Activated T-cell treated with anti-CD3 and anti-CD28 coated beads, Interleukin-2, amount 50 U/mL, for 24 hours (primary cell): ENCODE results near the gene CNP.
"Not testable (repeated sequence)": the region's sequence is repeated elsewhere in the genome, so short reads cannot be mapped to it uniquely, and the experiment has no call there.

Source experiments
- DNase-seq: peaks from one replicate; pipeline ENCODE4 v3.0.0-alpha.2; 2020
- H3K27ac Mint-ChIP-seq: 2 replicates; pipeline ENCODE4 v1.8.0; 2020; ENCODE audit warnings: mild to moderate bottlenecking, mixed read lengths
- H3K27me3 Mint-ChIP-seq: 2 replicates; pipeline ENCODE4 v1.8.0; 2020; ENCODE audit warnings: mixed read lengths
- H3K36me3 Mint-ChIP-seq: 2 replicates; pipeline ENCODE4 v1.8.0; 2020; ENCODE audit warnings: low read depth, mixed read lengths
- H3K4me1 Mint-ChIP-seq: 2 replicates; pipeline ENCODE4 v1.8.0; 2020; ENCODE audit warnings: low read depth, mixed read lengths
- H3K4me3 Mint-ChIP-seq: 2 replicates; pipeline ENCODE4 v1.8.0; 2020; ENCODE audit warnings: mild to moderate bottlenecking, moderate library complexity, mixed read lengths
- H3K9me3 Mint-ChIP-seq: 2 replicates; pipeline ENCODE4 v1.8.0; 2020; ENCODE audit warnings: mixed read lengths

CNP gene

GRCh38 chr17:42018339-42018738, 51.7 kb downstream of the CNP start:
- DNase-seq: no peak
- Mint-ChIP-seq H3K27ac (peak overlapping the region; percentile 98), H3K36me3 (peaks cover 67% of the 10 kb centered on the region), H3K27me3 (no peaks in the 10 kb centered on the region), H3K4me1 (peaks cover 57% of the 10 kb centered on the region), H3K4me3 (peak overlapping the region; percentile 97), H3K9me3 (peaks cover 2% of the 10 kb centered on the region)

- H3K27me3 Mint-ChIP-seq: no peaks in the 10 kb centered on the region
- peak overlapping the region; percentile 30 for H3K27ac Mint-ChIP-seq
- peaks cover 2% of the 10 kb centered on the region for H3K9me3 Mint-ChIP-seq
- no peak for DNase-seq
- peak overlapping the region; percentile 97 for H3K4me3 Mint-ChIP-seq
- H3K36me3 Mint-ChIP-seq: peaks cover 67% of the 10 kb centered on the region
- peaks cover 54% of the 10 kb centered on the region for H3K4me1 Mint-ChIP-seq
These were observed 52.4 kb downstream of the CNP start for GRCh38 chr17:42018988-42019387.

- Mint-ChIP-seq H3K36me3 (peaks cover 72% of the 10 kb centered on the region), H3K4me1 (peaks cover 60% of the 10 kb centered on the region), H3K27ac (peak within 1 kb of the TSS; percentile 88), H3K27me3 (no peaks in the 10 kb centered on the region), H3K4me3 (peak within 1 kb of the TSS; percentile 97), H3K9me3 (peaks cover 2% of the 10 kb centered on the region)
- DNase-seq: peak; percentile 95
These were observed 53.2 kb downstream of the CNP start, which contains the start of gene NKIRAS2 for GRCh38 chr17:42019509-42020404. Gene NKIRAS2, plus strand, starts transcription at chr17:42020090. Its CDS starts 1,488 bp downstream, at chr17:42021578.

- Mint-ChIP-seq H3K4me3 (peak overlapping the region; percentile 97), H3K36me3 (peaks cover 69% of the 10 kb centered on the region), H3K27ac (peak overlapping the region; percentile 88), H3K4me1 (peaks cover 53% of the 10 kb centered on the region)
- not testable (repeated sequence) for H3K27me3 Mint-ChIP-seq, H3K9me3 Mint-ChIP-seq, DNase-seq
These were observed 54.2 kb downstream of the CNP start for GRCh38 chr17:42020845-42021244.

- peaks cover 36% of the 10 kb centered on the region for H3K4me1 Mint-ChIP-seq
- H3K4me3 Mint-ChIP-seq: no peak overlapping the region
- H3K36me3 Mint-ChIP-seq: peaks cover 52% of the 10 kb centered on the region
- peaks cover 2% of the 10 kb centered on the region for H3K9me3 Mint-ChIP-seq
- peak overlapping the region; percentile 61 for H3K27ac Mint-ChIP-seq
- no peaks in the 10 kb centered on the region for H3K27me3 Mint-ChIP-seq
- no peak for DNase-seq
These were observed 57.1 kb downstream of the CNP start for GRCh38 chr17:42023524-42024349.

- peak overlapping the region; percentile 61 for H3K27ac Mint-ChIP-seq
- H3K4me3 Mint-ChIP-seq: no peak overlapping the region
These were observed 58.6 kb downstream of the CNP start for GRCh38 chr17:42025191-42025579.

GRCh38 chr17:42025936-42026335, 59.3 kb downstream of the CNP start:
- no peak for DNase-seq
- H3K27ac Mint-ChIP-seq: peak overlapping the region; percentile 55
- H3K9me3 Mint-ChIP-seq: no peaks in the 10 kb centered on the region
- peaks cover 46% of the 10 kb centered on the region for H3K36me3 Mint-ChIP-seq
- H3K4me1 Mint-ChIP-seq: peaks cover 22% of the 10 kb centered on the region
- no peak overlapping the region for H3K4me3 Mint-ChIP-seq
- H3K27me3 Mint-ChIP-seq: no peaks in the 10 kb centered on the region

More at GRCh38 chr17:42025191-42025579, 58.6 kb downstream of the CNP start:
- Mint-ChIP-seq H3K9me3 (no peaks in the 10 kb centered on the region), H3K36me3 (peaks cover 52% of the 10 kb centered on the region), H3K27me3 (no peaks in the 10 kb centered on the region), H3K4me1 (peaks cover 27% of the 10 kb centered on the region)
- no peak for DNase-seq

GRCh38 chr17:42026857-42027589, 60.4 kb downstream of the CNP start:
- Mint-ChIP-seq H3K27me3 (no peaks in the 10 kb centered on the region), H3K27ac (no peak overlapping the region), H3K36me3 (peaks cover 37% of the 10 kb centered on the region), H3K4me1 (peaks cover 15% of the 10 kb centered on the region), H3K9me3 (no peaks in the 10 kb centered on the region), H3K4me3 (no peak overlapping the region)
- DNase-seq: no peak
